Measurements from ENCODE around the gene ZNF771. TPM values are rescaled to one million over a fixed set of nuclear protein-coding genes. Genes with fewer than 3 reads are reported as not detected.
"Not testable (repeated sequence)": the region's sequence is repeated elsewhere in the genome, so short reads cannot be mapped to it uniquely, and the experiment has no call there.

Gene ZNF771
- total RNA-seq, 1 donor from 2014 or later, result 21.9 TPM

GRCh38 chr16:30375864-30376263 lies 31.5 kb upstream of the ZNF771 start:
- no peak for DNase-seq (ENCODE audit: low spot score)

- DNase-seq (ENCODE audit: low spot score), result no peak
These were observed 30.9 kb upstream of the ZNF771 start for GRCh38 chr16:30376461-30376902.

- DNase-seq (ENCODE audit: low spot score), result no peak
These were observed 30.2 kb upstream of the ZNF771 start for GRCh38 chr16:30377050-30377811.

DNA sequence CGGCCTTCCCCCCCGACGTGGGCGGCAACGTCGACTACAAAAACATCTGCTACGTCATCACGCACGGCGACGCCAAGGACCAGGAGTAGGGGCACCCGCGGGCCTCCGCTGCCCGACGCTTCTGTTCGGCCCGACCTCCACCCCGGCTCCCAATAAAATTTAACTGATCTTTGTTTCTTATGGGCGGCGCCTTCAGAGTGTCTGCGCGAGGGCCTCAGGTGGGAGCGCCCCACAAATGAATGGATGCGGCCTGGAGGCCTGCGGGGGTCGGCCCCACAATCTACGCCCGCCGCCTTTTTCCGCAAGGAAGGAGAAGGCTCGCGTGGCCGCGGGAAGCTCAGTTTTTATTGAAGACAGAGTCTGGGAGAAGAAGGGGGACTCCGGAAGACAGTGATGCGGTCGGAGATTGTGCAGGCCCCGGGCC lies 29.6 kb upstream of the ZNF771 start:
- DNase-seq (ENCODE audit: low spot score), result peak; percentile 92

DNA sequence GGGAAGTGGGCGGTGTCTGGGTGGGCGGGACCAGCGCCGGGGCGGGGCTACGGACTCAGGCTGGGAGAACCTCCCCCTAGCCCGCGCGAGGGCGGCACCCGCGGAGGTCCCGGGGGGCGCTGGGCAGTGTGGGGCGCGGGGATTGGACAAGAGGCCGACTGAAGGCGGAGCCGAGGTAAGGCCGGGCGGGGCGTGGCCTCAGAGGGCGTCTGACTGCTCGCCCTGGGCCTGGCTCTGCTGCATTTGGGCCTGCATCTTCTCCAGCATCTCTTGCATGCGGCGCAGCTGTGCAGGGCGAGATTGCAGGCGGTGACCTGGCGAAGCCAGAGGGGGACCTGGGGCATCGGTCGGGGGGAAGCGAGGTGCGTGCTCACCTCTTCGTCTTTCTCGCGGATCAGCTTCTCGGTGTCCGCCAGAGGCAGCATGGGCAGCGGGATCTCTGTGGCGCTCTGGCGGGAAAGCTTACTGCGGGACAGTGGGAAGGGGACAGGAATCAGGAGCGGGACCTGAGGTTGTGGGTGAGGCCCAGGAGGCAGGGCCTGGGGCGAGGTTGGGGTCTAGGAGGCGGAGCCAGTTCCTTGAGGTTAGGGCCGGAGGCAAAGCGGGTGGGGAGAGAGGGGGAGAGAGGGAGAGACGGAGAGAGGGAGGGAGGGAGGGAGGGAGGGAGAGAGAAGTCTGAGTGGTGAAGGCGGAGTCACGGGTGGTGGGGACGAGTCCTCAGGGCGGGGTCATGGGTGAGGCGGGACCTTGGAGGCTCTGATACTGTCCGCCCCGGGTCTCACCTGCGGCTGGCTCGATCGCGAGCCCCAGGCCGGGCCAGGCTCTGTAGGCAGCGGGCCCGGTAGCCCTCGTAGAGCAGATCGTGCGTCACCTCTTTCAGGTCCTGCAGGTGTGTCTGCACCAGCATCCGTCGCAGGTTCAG lies 28.9 kb upstream of the ZNF771 start:
- DNase-seq (ENCODE audit: low spot score), result peak; percentile 99

- DNase-seq (ENCODE audit: low spot score), result no peak
These were observed 28.1 kb upstream of the ZNF771 start for GRCh38 chr16:30379158-30379783.

DNA sequence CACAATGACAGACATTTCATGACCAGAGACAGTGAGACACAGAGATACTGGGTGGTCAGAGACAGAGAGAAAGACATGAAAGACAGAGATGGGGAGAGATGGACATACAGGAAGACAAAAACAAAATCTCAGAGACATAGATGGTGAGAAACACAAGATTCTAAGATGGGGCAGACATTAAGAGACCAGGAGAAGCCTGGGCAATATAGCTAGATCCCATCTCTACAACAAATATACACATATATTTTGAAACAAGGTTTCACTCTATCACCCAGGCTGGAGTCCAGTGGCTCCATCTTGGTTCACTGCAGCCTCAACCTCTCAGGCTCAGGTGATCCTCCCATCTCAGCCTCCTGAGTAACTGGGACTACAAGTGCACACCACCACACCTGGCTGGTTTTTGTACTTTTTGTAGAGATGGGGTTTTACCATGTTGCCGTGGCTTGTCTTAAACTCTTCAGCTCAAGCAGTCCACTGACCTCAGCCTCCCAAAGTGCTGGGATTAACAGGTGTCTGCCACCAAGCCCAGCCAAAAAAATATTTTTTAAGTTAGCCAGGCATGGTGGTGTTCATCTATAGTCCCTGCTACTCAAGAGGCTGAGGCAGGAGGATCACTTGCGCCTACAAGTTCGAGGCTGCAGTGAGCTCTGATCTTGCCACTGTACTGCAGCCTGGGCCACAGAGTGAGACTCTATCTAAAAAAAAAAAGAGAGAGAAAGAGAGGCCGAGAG lies 27.2 kb upstream of the ZNF771 start:
- no peak for DNase-seq (ENCODE audit: low spot score)

GRCh38 chr16:30380803-30381208 lies 26.6 kb upstream of the ZNF771 start:
- no peak for DNase-seq (ENCODE audit: low spot score)

DNA sequence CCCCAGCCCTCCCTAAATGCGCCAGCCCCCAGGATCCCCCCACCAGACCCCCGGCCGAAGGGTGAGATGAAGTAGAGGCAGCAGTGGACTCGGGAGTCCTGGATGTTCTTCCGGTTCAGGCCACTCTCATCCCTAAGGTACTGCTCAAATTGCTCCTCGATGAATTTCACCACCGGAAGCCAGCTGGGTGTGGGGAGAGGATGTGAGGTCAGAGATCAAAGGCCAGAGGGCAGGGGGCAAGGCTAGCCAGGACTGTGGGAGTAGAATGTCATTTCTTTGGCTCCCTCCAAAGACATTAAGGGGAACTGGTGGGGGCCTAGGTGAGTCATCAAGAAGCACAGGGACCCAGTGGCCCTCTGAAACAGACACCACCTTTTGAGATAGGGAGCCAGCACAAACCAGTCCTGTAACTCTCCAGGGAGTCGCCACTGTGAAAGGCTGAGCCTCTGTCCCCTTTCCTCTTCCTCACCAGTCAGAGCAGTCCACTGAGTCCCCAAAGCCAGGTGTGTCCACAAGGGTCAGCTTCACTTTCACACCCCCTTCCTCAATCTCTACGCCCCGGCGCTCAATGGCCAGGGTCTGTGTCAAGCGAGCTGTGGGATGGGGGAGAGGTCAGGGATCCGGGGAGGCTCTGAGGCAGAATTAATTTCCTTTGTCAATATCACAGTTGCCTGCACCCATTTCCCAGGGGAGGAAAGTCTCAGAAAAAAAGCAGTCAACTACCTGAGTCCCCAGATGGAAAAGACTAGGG lies 25.9 kb upstream of the ZNF771 start:
- no peak for DNase-seq (ENCODE audit: low spot score)

DNA sequence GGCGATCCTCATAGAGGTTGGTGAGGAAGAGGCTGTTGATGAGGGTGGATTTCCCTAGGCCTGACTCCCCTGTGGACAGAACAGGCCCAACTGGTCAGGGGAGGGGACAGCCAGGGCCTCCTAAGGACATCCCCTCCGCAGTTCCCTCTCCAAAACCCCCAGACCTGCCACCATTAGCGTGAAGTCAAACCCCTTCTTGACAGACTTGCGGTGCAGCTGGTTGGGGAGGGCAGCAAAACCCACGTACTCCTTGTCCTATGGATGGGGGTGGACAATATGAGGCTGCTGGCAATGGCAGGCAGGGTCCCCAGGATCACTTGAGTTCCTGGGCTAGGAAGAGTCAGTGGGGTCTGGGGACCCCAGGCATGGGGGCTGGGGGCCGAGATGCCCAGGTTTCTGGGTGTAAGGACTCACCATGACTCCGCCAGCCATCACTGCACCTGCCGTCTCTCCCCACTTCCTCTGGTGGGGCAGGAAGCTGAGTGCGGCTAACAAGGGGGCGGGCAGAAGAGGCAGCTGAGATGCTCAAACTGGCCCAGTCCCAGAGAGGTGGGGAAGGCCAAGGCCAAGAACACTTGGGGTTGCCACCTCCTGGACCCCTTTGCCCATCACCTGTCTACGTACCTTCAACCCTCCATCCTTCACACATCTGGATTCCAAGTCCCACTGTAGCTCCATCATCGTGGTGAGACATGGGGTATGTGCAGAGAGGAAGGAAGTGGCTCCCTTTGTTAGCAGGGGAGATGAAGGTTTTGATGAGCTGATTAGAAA lies 25.1 kb upstream of the ZNF771 start, which contains the start of gene SEPTIN1:
Gene SEPTIN1, minus strand, starts transcription at position 451 of the 771 bp plus-strand sequence. Its CDS starts 19 bp downstream, at position 432.
- DNase-seq (ENCODE audit: low spot score), result no peak

GRCh38 chr16:30383521-30383920 lies 23.9 kb upstream of the ZNF771 start:
- no peak for DNase-seq (ENCODE audit: low spot score)

GRCh38 chr16:30394592-30395154 lies 12.7 kb upstream of the ZNF771 start:
- DNase-seq (ENCODE audit: low spot score), result no peak

DNA sequence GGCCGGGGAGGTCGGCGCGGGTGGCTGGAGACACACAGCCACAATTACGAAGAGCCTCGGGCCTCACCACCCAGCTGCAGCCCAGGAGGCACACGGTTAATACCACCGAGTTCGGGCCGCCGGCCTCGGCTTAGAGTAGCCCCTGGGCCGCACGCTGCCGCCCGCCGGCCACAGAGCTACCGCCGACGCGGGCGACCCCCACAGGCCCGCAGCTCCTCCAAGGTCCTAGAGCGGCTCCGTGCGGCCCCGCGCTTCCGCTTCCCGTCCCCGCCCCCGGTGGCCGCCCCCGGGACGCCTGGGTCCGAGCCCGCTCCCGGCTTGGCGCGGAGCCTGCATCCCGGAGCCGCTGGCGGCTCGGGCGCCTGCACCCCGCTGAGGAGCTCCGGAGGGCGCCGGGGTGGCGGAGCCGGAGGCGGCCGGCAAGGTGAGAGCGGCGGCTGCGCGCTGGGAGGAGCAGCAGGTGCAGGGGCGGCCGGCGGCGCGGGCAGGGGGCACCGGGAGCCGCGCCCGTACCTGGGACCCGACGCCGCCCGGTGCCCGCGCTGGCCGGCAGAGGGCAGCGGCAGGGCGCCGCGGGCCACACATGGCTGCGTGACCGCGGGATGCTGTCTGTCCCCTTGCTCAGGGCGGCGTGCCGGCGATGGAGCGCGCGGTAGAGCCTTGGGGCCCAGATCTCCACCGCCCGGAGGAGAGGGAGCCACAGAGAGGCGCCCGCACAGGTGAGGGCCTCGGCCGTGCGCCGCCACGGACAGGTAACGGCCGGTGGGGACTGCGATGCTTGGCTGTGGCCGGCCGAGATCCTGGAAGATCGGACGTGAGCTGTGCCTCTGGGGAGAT lies 12.0 kb upstream of the ZNF771 start, which contains the start of gene ZNF48:
Gene ZNF48, plus strand, starts transcription at position 266 of the 837 bp plus-strand sequence. Its CDS starts 375 bp downstream, at position 641.
- DNase-seq (ENCODE audit: low spot score), result peak; percentile 86

DNA sequence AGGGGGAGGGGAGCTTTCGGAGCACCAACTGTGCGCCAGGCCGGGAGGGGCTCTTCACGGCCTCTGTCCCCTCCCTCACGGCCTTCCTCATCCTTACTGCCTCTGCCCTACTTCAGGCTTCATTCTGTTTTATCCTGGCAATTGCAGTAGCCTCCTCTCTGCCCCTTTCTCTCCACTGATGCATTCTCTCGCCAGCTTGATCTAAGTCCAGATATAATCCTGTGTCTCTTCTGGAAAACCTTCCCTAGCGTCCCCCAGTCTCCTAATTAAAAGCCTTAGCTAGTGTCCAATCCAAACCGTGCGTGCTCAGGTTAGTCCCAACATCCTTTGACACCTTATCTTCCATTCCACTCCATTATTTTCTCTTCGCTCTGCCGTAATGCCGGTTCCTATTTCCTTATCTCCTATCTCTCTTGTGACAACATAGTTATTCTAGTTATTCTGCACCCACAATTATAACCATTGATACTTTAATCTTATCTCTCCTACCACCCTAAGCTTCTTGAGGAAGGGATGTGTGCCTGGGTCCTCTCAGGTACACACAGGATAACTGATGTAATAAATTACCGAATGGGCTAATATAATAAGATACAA lies 11.3 kb upstream of the ZNF771 start:
- no peak for DNase-seq (ENCODE audit: low spot score)

- not testable (repeated sequence) for DNase-seq (ENCODE audit: low spot score)
These were observed 10.8 kb upstream of the ZNF771 start for GRCh38 chr16:30396627-30397026.

- no peak for DNase-seq (ENCODE audit: low spot score)
These were observed 10.3 kb upstream of the ZNF771 start for GRCh38 chr16:30397056-30397455.

GRCh38 chr16:30397776-30398660 lies 9.4 kb upstream of the ZNF771 start:
- no peak for DNase-seq (ENCODE audit: low spot score)

All from mucosa of gallbladder (tissue), 1 donor.